Vagina (tissue), 2 donors: ENCODE measurements around the gene PTH2.

Experiments
- CTCF ChIP-seq, 3 experiments: fragments of 450-650 bp in 2 of 3; fragments of 200-600 bp in 1 of 3; sonication (generic) in 1 of 3; IDR thresholded peaks; one replicate each; pipeline ENCODE4 v1.5.1; 2017 to 2019; ENCODE audit warnings: antibody characterized with exemption in 3 of 3, mild to moderate bottlenecking in 2 of 3, moderate library complexity in 2 of 3
- POLR2A ChIP-seq, 2 donors: fragments of 450-650 bp; IDR thresholded peaks; one replicate each; pipeline ENCODE4 v1.6.1; 2017; ENCODE audit warnings: antibody characterized with exemption in 2 of 2, mild to moderate bottlenecking in 2 of 2, moderate library complexity in 2 of 2

- no peak for TF ChIP-seq CTCF (IDR thresholded peaks at IDR 0.05)
- TF ChIP-seq POLR2A (IDR thresholded peaks at IDR 0.05), result no peak
Observed at GRCh38 chr19:49390929-49391359, 32.3 kb downstream of the PTH2 start.
